Measurements from ENCODE around the gene PDE1C.

DNA sequence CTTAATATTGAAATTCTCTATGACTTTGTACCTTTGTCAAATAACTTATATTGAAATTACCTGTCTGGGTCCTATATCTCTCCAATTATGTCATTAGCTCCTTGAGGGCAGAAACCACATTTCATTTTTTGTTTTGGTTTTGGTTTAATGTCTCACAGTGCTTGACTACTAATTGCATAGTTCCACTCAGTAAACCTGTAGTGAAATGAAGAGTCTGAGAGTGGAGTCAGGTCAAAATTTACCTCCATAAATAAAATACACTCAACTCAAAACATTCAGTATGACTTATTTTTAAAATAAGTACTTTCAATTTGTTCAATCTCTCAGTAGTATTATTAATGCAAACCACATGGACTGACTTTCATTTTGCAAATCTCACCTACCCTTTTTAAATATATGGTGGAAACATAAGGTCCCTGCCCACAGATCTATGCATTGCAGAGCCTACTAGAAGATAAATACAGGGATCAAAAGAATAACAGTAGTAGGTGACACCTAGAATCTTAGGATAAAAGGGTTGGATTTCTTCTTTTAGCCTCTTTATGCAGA, 32.5 kb downstream of the PDE1C start:
- TF ChIP-seq, protein P1, sequence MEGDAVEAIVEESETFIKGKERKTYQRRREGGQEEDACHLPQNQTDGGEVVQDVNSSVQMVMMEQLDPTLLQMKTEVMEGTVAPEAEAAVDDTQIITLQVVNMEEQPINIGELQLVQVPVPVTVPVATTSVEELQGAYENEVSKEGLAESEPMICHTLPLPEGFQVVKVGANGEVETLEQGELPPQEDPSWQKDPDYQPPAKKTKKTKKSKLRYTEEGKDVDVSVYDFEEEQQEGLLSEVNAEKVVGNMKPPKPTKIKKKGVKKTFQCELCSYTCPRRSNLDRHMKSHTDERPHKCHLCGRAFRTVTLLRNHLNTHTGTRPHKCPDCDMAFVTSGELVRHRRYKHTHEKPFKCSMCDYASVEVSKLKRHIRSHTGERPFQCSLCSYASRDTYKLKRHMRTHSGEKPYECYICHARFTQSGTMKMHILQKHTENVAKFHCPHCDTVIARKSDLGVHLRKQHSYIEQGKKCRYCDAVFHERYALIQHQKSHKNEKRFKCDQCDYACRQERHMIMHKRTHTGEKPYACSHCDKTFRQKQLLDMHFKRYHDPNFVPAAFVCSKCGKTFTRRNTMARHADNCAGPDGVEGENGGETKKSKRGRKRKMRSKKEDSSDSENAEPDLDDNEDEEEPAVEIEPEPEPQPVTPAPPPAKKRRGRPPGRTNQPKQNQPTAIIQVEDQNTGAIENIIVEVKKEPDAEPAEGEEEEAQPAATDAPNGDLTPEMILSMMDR (conservative IDR thresholded peaks at IDR 0.05) = no peak
- TF ChIP-seq ZFX (IDR thresholded peaks at IDR 0.05) = no peak
